Endothelial cell (in vitro differentiated cells): ENCODE results near the gene SNAI3. TPM values are rescaled to one million over a fixed set of nuclear protein-coding genes. Genes with fewer than 3 reads are reported as not detected.

ENCODE experiments used
- DNase-seq: peaks from one replicate; pipeline ENCODE4 v3.0.0; 2021; ENCODE audit warnings: low spot score
- H3K27ac Mint-ChIP-seq: one replicate; pipeline ENCODE4 v1.8.0; 2021; ENCODE audit warnings: mixed read lengths, inconsistent platforms; ENCODE audit not compliant: unreplicated experiment
- H3K27me3 Mint-ChIP-seq: one replicate; pipeline ENCODE4 v1.8.0; 2021; ENCODE audit warnings: mild to moderate bottlenecking, moderate library complexity, mixed read lengths, inconsistent platforms; ENCODE audit not compliant: unreplicated experiment
- H3K36me3 Mint-ChIP-seq: one replicate; pipeline ENCODE4 v1.8.0; 2021; ENCODE audit warnings: mild to moderate bottlenecking, low read depth, mixed read lengths, inconsistent platforms; ENCODE audit not compliant: unreplicated experiment
- H3K4me1 Mint-ChIP-seq: one replicate; pipeline ENCODE4 v1.8.0; 2021; ENCODE audit warnings: mild to moderate bottlenecking, mixed read lengths, inconsistent platforms; ENCODE audit not compliant: unreplicated experiment
- H3K4me3 Mint-ChIP-seq: one replicate; pipeline ENCODE4 v1.8.0; 2021; ENCODE audit warnings: mild to moderate bottlenecking, mixed read lengths, inconsistent platforms; ENCODE audit not compliant: unreplicated experiment
- H3K9me3 Mint-ChIP-seq: one replicate; pipeline ENCODE4 v1.8.0; 2021; ENCODE audit warnings: mixed read lengths, inconsistent platforms; ENCODE audit not compliant: unreplicated experiment
- CTCF ChIP-seq: fragments of 200-600 bp; sonication (generic); IDR thresholded peaks from one replicate; pipeline ENCODE4 v1.5.0; 2021; ENCODE audit warnings: antibody characterized with exemption; ENCODE audit not compliant: unreplicated experiment
- microRNA-seq: library from miRNA; unstranded; fragments of <30 nt; microRNA quantifications from one replicate; pipeline ENCODE4, GENCODE V29; 2020; ENCODE audit not compliant: unreplicated experiment
- total RNA-seq: library from RNA; stranded (reverse); fragmentation: NEBNext Ultra II Directional; extraction: Animal tissue kit (Norgen Biotek cat#: 25700); gene quantifications from one replicate; pipeline ENCODE4 v1.2.1, GENCODE V29; 2021; ENCODE audit not compliant: unreplicated experiment

SNAI3 gene
- total RNA-seq, 1 donor from 2014 or later = 2.6 TPM

GRCh38 chr16:88630941-88631340 is 55.4 kb downstream of the SNAI3 start:
- DNase-seq = no peak
- no peak overlapping the region for H3K4me3 Mint-ChIP-seq
- no peak for TF ChIP-seq CTCF
- H3K27me3 Mint-ChIP-seq = peaks cover 11% of the 10 kb centered on the region
- no peaks in the 10 kb centered on the region for H3K9me3 Mint-ChIP-seq
- peaks cover 24% of the 10 kb centered on the region for H3K36me3 Mint-ChIP-seq
- H3K27ac Mint-ChIP-seq = no peak overlapping the region
- peaks cover 4% of the 10 kb centered on the region for H3K4me1 Mint-ChIP-seq

GRCh38 chr16:88630433-88630832 is 55.9 kb downstream of the SNAI3 start:
- Mint-ChIP-seq H3K9me3 (no peaks in the 10 kb centered on the region), H3K4me1 (peaks cover 4% of the 10 kb centered on the region), H3K27me3 (peaks cover 9% of the 10 kb centered on the region), H3K27ac (no peak overlapping the region), H3K36me3 (peaks cover 24% of the 10 kb centered on the region), H3K4me3 (no peak overlapping the region)
- no peak for TF ChIP-seq CTCF
- no peak for DNase-seq

- Mint-ChIP-seq H3K4me3 (peak overlapping the region; percentile 19), H3K27ac (peak overlapping the region; percentile 19), H3K36me3 (peaks cover 24% of the 10 kb centered on the region), H3K4me1 (peaks cover 4% of the 10 kb centered on the region), H3K9me3 (no peaks in the 10 kb centered on the region), H3K27me3 (peaks cover 8% of the 10 kb centered on the region)
- DNase-seq = no peak
- no peak for TF ChIP-seq CTCF
Measured at GRCh38 chr16:88629835-88630234, 56.5 kb downstream of the SNAI3 start.

GRCh38 chr16:88628512-88628974 is 57.8 kb downstream of the SNAI3 start:
- peak; percentile 34 for TF ChIP-seq CTCF
- Mint-ChIP-seq H3K4me3 (no peak overlapping the region), H3K27me3 (peaks cover 8% of the 10 kb centered on the region), H3K36me3 (peaks cover 26% of the 10 kb centered on the region), H3K27ac (peak overlapping the region; percentile 80), H3K9me3 (no peaks in the 10 kb centered on the region), H3K4me1 (peaks cover 4% of the 10 kb centered on the region)
- DNase-seq = peak; percentile 79

Small RNA genes within 50 kb of the gene (microRNA-seq; reads per million reads assigned to microRNA genes)
- 1.4 reads per million, percentile 21 among the genes with 10 or more reads in this experiment for gene MIR4722

Other genes starting within 250 kb of the SNAI3 start
- gene ZFPM1, start 233.2 kb downstream of the SNAI3 start, total RNA-seq = 6.8 TPM
- gene ZC3H18, start 116.1 kb downstream of the SNAI3 start, total RNA-seq = 49.3 TPM
- gene IL17C, start 47.9 kb downstream of the SNAI3 start, total RNA-seq = 0.26 TPM
- gene CYBA, start 35.5 kb downstream of the SNAI3 start, total RNA-seq = 140 TPM
- gene MVD, start 23.4 kb downstream of the SNAI3 start, total RNA-seq = 123 TPM
- gene RNF166, start 19.9 kb upstream of the SNAI3 start, total RNA-seq = 74.2 TPM
- 20.8 TPM for gene CTU2, start 20.0 kb upstream of the SNAI3 start, total RNA-seq
- 428 TPM for gene PIEZO1, start 98.7 kb upstream of the SNAI3 start, total RNA-seq
- gene CDT1, start 117.3 kb upstream of the SNAI3 start, total RNA-seq = 16.2 TPM
- gene APRT, start 125.4 kb upstream of the SNAI3 start, total RNA-seq = 80.7 TPM
- 24.7 TPM for gene GALNS, start 170.4 kb upstream of the SNAI3 start, total RNA-seq
- gene TRAPPC2L, start 170.6 kb upstream of the SNAI3 start, total RNA-seq = 65.3 TPM
- gene PABPN1L, start 180.2 kb upstream of the SNAI3 start, total RNA-seq = not detected